ENCODE measurements around the gene DLGAP4.

DNA sequence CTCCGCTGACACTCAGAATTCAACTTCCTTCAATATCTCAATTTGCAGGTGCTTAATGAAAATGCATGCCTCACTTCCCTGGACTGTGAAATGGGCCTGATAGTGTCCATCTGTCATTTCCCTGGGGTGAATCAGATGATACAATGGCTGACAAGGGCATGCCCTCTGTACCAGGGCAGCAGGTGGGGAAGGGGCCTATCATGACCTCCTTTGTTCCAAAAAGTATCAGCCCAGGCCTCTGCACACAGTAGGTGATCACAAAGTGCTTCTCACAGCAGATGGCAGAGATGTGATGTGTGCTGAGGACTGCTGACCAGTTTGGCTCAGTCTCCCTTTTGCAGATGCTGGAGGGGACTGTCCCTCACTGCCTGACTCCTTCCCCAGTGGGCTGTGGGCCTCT lies 44.3 kb downstream of the DLGAP4 start:
- TF ChIP-seq NRF1 (IDR thresholded peaks at IDR 0.05; ENCODE audit: low read depth, low read length): no peak
- no peak for TF ChIP-seq CTCF (IDR thresholded peaks at IDR 0.05)
- no peak for TF ChIP-seq MEF2A (IDR thresholded peaks at IDR 0.05; ENCODE audit: borderline replicate concordance, low read depth)
- TF ChIP-seq MXI1 (IDR thresholded peaks at IDR 0.05; ENCODE audit: low read depth, low read length): no peak
- TF ChIP-seq, protein P1, sequence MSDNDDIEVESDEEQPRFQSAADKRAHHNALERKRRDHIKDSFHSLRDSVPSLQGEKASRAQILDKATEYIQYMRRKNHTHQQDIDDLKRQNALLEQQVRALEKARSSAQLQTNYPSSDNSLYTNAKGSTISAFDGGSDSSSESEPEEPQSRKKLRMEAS (IDR thresholded peaks at IDR 0.05; ENCODE audit: low read depth): no peak
- no peak for TF ChIP-seq CHD2 (IDR thresholded peaks at IDR 0.05; ENCODE audit: low read length, partially characterized antibody)
- TF ChIP-seq GABPA (IDR thresholded peaks at IDR 0.05; ENCODE audit: low read depth): no peak

Data from SK-N-SH (cell line).